Tibial nerve (tissue), 4 donors: ENCODE measurements around the gene IFIT1B.

Source experiments
- EP300 ChIP-seq, 2 donors: sonication (generic); formaldehyde crosslinking; IDR thresholded peaks; one replicate each; pipeline ENCODE4 v1.6.1; 2017; ENCODE audit warnings: antibody characterized with exemption in 2 of 2, mild to moderate bottlenecking in 1 of 2
- POLR2A ChIP-seq, 2 donors: fragments of 450-650 bp; IDR thresholded peaks; one replicate each; pipeline ENCODE4 v1.6.1; 2017; ENCODE audit warnings: antibody characterized with exemption in 2 of 2, mild to moderate bottlenecking in 2 of 2, moderate library complexity in 2 of 2
- TF ChIP-seq, protein P1 (sequence below), 5 experiments: fragments of 200-600 bp in 3 of 5; fragments of 450-650 bp in 2 of 5; sonication (generic) in 3 of 5; IDR thresholded peaks; one replicate each; pipeline ENCODE4 v1.5.1; 2016 to 2019; ENCODE audit warnings: antibody characterized with exemption in 5 of 5, mild to moderate bottlenecking in 3 of 5, moderate library complexity in 2 of 5

DNA sequence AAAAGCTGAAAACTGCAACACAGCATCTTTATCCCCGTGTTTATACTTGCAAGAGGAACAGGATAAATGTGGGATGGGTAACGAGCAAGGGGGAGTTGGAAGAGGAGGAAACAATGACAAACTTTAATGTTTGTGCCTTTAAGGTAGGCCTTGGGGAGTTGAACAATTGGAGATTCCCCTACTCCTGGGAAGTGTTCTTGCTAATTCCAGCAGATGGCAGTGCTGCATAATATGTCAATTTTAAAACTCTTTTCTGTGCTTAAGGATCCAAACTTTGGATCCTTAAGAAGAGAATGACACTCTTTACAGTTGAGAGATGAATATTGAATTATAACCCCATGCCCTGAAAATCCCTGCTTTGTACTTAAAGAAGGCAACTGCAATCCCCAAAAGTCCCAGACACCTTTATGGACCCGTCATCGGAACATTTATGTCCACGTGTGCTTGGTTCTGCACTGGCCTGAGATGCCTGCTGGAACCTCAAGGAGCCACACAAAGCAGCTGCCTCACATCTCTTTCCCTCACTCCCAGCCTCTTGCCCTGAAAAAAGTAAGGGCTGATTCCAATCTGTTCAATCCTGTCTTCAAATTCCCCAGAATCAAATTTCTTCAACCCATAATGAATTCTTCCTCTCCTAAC, 48.5 kb downstream of the IFIT1B start:
- TF ChIP-seq, protein P1, sequence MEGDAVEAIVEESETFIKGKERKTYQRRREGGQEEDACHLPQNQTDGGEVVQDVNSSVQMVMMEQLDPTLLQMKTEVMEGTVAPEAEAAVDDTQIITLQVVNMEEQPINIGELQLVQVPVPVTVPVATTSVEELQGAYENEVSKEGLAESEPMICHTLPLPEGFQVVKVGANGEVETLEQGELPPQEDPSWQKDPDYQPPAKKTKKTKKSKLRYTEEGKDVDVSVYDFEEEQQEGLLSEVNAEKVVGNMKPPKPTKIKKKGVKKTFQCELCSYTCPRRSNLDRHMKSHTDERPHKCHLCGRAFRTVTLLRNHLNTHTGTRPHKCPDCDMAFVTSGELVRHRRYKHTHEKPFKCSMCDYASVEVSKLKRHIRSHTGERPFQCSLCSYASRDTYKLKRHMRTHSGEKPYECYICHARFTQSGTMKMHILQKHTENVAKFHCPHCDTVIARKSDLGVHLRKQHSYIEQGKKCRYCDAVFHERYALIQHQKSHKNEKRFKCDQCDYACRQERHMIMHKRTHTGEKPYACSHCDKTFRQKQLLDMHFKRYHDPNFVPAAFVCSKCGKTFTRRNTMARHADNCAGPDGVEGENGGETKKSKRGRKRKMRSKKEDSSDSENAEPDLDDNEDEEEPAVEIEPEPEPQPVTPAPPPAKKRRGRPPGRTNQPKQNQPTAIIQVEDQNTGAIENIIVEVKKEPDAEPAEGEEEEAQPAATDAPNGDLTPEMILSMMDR (IDR thresholded peaks at IDR 0.05): peak; percentile 69 to 89 (median 71)
- TF ChIP-seq EP300 (IDR thresholded peaks at IDR 0.05) (peak in 1 of 2 donors; percentile 26), POLR2A (IDR thresholded peaks at IDR 0.05) (no peak)
